ENCODE data around the gene LHFPL2.

GRCh38 chr5:78543292-78543691 is 105.3 kb downstream of the LHFPL2 start:
- no peak for TF ChIP-seq CREB1 (CRISPR knock-in tag; IDR thresholded peaks at IDR 0.05; ENCODE audit: low read depth)
- no peak for TF ChIP-seq CTCF (conservative IDR thresholded peaks at IDR 0.05; ENCODE audit: low read depth in 2 of 2)
